GOT3 (cell line): ENCODE measurements around the gene PTPRF.
"Not testable (repeated sequence)": the region's sequence is repeated elsewhere in the genome, so short reads cannot be mapped to it uniquely, and the experiment has no call there.

Experiments
- DNase-seq: peaks from one replicate; lab custom pipeline; 2025; ENCODE audit warnings: mixed read lengths; lab: John Stamatoyannopoulos, UW

Gene PTPRF

GRCh38 chr1:43530483-43531106 is at the start of gene PTPRF:
Gene PTPRF, plus strand, starts transcription at chr1:43530883. Its CDS starts 14,193 bp downstream, at chr1:43545076.
- no peak for DNase-seq

GRCh38 chr1:43481491-43481890 is 49.2 kb upstream of the PTPRF start:
- DNase-seq: no peak

GRCh38 chr1:43482215-43482614 is 48.5 kb upstream of the PTPRF start:
- no peak for DNase-seq

GRCh38 chr1:43484367-43484766 is 46.3 kb upstream of the PTPRF start:
- no peak for DNase-seq

DNA sequence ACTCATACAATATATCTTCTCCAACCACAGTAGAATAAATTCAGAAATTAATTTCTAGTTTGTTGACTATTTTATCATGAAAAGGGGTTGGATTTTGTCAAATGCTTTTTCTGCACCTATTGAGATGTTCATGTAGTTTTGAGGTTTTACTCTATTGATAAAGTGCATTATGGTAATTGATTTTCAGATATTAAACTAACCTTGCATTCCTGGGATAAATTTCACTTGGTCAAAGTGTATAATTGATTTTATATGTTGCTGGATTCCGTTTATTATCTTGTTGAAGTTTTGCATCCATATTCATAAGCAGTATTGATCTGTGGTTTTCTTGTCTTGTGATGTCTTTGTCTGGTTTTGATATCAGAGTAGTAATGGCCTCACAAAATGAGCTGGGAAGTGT is 42.5 kb upstream of the PTPRF start:
- no peak for DNase-seq

- DNase-seq: no peak
Observed at GRCh38 chr1:43491061-43491460, 39.6 kb upstream of the PTPRF start.

DNA sequence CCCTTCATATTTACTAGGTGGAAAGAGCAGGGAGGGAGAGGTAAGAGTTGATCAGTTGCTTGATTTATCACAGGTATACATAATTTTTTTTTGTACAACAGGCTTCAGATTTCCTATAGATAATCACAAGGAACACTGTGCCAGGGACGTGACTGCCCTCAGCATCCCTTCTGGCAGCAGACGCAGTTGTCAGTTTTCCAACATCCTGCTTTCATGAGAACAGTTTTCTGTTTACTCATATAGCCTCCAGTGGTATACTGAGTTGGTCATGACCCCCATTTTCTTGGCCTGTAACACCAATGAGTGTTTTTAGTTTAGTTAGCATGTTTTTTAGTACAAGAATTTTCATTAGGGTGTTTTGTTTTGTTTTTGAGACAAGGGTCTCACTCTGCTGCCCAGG is 37.9 kb upstream of the PTPRF start:
- DNase-seq: no peak

- no peak for DNase-seq
Observed at GRCh38 chr1:43493661-43494450, 36.8 kb upstream of the PTPRF start.

DNA sequence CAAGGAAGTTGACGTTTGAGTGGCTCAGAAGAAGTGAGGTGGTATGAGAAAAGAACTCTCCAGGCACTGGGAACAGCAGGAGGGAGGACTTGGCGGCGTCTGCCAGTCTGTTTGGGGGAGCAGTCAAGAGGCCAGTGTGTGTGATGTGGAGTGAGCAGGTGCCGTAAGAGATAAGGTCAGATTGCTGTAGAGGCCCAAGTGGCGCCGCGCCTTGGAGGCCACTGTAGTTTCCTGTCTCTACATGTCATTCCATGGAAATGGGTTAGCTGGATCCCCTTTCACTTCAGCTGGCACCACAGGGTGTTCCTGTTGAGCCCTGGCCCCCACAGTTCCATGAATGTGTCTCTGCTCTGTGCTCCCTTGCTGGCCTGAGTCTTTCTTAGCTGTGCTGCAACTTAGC is 35.5 kb upstream of the PTPRF start:
- no peak for DNase-seq

DNA sequence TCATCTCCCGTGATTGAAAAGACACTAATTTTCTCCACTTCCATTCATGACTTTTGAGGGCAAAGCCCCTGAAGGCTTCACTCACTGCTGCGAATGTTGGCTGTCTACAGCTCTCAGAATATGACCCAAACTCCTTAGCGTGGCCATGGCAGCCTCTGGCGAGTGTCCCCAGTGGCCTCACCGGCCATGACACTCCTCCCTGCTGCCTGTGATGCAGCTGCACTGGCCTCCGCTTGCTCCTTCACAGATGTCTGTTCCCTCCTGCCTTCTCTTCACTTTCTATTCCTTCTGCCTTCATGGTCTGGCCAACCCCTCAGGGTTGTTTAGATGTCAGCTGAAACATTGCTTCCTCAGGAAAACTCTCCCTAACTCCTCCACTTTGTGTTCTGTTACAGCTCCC is 30.8 kb upstream of the PTPRF start:
- no peak for DNase-seq

DNA sequence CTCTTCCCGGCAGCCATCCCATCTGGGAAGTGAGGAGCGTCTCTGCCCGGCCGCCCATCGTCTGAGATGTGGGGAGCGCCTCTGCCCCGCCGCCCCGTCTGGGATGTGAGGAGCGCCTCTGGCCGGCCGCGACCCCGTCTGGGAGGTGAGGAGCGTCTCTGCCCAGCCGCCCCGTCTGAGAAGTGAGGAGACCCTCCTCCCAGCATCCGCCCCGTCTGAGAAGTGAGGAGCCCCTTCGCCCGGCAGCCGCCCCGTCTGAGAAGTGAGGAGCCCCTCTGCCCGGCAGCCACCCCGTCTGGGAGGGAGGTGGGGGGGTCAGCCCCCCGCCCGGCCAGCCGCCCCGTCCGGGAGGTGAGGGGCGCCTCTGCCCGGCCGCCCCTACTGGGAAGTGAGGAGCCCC is 28.9 kb upstream of the PTPRF start:
- not testable (repeated sequence) for DNase-seq

DNA sequence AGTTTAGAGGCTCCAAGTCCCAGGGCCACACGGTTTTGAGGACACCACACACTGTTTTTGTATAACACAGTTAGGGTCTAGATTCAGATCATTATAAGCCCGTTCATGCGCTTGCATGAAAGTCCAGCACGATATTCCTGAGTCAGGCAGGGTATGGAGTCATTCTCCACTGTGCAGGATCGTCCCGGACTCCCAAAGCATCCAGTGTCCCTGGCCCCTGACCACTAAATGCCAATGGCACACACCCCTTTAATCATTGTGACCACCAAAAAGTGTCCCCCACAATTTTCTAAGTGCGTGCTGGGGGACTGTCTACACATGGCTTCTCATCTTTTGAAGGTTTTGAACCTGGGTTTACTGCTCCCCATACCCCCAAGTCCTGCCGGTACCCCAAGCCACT is 27.1 kb upstream of the PTPRF start:
- no peak for DNase-seq

DNA sequence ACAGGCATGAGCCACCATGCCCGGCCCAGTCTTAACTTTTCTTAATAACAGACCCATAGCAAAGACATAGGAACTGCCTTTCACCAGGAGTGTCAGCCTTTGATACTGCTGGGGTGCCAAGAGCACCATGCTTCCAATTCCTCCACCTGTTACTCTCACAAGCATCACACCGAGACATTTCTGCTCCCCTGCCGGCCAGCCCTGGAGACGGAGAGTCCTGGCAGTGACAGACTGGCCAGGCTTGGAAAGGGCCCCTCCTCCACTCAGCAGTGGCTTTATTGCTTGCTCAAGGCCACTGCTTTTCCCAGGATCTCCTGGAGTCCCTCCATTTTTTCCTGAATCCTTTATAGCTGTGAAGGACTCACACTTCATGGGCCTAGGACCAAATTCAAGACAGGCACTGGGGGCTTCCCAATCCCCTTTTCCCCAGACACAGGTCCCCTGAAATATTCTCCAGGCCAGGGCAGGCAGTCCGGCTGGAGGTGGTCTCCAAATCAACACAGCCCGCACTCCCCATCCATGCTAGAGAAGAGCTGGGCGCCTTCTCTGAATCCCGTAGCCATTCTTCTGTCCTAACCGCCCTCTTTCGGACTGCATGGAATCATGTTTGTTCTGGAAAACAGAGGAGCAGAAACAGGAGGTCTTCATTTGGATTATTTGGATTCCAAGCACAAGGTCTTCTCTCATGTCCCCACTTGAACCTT is 25.5 kb upstream of the PTPRF start:
- no peak for DNase-seq

- DNase-seq: no peak
Observed at GRCh38 chr1:43506233-43506632, 24.4 kb upstream of the PTPRF start.

GRCh38 chr1:43507296-43508295 is 23.1 kb upstream of the PTPRF start:
- DNase-seq: no peak

- no peak for DNase-seq
Observed at GRCh38 chr1:43509007-43509739, 21.5 kb upstream of the PTPRF start.

- DNase-seq: no peak
Observed at GRCh38 chr1:43509740-43510375, 20.8 kb upstream of the PTPRF start.

GRCh38 chr1:43510621-43511020 is 20.1 kb upstream of the PTPRF start:
- DNase-seq: no peak

DNA sequence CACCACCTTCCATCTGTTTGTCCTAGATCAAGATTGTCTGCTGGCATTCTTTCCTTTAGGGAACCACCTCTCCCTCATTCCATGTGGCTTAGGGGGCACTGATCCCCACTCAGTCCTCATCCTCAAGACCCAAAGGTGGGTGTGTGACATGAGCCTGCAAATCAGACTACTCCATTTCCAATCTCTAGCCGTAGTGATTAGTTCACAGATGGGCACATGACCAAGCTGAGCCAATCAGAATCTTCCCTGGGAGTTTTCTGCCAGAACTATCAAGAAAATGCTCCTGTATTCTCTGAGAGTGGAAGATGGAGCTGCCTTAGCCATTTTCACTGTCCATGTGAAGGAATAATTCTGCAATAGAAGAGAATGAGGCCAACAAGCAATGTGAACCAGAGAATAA is 19.3 kb upstream of the PTPRF start:
- DNase-seq: no peak

DNA sequence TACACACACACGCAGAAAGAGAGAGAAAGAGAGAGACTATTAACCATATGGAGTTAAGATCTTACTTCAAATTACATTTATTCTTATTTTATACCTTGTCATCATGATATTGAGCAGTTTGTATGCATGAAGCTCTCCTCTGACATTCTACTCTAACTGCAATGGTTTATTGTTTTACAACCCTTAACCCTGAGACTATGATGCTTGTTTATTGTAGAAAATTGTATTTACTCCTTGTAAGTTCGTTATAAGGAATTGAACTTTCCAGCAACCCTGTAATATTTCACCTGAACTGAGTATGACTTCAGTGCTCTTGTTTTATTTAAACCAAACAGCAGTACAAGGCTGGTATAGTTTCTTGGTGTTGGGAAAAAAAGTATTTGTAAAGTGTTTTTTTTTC is 18.6 kb upstream of the PTPRF start:
- no peak for DNase-seq

- no peak for DNase-seq
Observed at GRCh38 chr1:43512681-43513080, 18.0 kb upstream of the PTPRF start.
